GM15510 (cell line): ENCODE data around the gene CASP5.

ENCODE experiments used
- POLR2A ChIP-seq: IDR thresholded peaks from 3 replicates; pipeline ENCODE4 v1.6.1; 2011; ENCODE audit warnings: borderline replicate concordance; ENCODE audit not compliant: insufficient read length; ENCODE audit errors: extremely low read depth

CASP5 gene

DNA sequence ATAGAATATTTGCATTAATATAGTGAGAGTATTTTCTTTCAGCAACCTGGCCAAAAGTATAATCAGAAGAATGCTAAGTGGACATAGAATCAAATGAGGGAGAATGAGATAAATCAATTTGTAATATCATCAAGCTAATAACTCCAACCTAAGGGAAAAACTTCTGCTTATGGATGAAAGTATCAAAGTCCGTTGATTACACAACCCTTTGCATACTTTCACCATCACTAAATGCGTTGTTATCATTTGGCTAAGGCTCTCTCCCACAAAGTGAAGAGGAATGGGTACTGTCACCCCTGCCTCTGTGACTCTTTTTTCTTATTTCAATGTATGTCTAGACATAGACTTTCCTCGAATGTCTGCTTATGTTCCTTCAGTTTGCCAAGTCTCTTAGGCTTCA is 38.2 kb downstream of the CASP5 start:
- no peak for TF ChIP-seq POLR2A

DNA sequence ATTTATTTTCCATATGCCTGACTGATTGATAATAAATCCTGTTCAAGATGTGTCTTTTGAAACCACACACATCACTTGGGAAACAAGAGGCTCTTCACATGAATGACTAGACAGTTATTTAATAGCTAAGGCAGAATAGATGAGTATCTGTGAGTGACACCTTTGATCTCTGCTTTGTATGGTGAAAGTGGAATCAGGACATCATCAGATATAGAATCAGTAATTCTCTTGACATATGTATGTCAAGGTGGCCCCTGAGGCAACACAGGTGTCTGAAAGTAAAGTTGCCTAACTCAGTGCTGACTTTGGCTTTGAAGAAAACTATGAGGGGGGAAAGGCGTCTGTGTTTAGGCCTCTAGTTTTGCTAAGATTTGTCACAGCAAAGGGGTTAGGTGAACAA is 43.1 kb downstream of the CASP5 start:
- no peak for TF ChIP-seq POLR2A

DNA sequence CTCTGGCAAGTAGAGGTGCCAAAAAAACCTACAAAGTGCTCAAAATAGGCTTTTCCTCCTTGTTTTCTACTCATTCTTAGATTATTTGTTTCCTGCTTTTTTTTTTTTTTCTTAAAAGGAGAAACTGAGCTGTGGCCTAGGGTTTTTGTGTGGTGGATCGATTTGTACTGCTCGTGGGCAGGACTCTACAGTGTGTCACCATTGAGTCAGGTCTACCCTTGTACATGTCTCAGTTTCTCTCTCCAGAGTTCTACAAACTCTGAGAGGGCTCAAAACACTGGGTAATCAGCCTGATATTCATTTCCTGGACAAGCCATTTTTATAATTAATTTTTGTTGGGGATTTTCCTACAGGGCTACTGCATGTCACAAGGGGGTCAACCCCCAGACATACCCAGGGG is 49.4 kb downstream of the CASP5 start:
- TF ChIP-seq POLR2A: no peak

DNA sequence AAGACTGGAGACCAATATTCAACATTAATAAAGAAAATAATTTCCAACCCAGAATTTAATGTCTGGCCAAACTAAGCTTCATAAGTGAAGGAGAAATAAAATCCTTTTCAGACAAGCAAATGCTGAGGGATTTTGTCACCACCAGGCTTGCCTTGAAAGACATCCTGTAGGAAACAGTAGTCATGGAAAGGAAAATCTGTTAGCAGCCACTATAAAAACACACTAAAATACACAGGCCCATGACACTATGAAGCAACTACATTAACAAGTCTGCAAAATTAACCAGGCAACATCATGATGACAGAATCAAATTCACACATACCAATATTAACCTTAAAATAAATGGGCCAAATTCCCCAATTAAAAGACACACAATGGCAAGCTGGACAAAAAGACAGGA is 52.2 kb downstream of the CASP5 start:
- TF ChIP-seq POLR2A: no peak

DNA sequence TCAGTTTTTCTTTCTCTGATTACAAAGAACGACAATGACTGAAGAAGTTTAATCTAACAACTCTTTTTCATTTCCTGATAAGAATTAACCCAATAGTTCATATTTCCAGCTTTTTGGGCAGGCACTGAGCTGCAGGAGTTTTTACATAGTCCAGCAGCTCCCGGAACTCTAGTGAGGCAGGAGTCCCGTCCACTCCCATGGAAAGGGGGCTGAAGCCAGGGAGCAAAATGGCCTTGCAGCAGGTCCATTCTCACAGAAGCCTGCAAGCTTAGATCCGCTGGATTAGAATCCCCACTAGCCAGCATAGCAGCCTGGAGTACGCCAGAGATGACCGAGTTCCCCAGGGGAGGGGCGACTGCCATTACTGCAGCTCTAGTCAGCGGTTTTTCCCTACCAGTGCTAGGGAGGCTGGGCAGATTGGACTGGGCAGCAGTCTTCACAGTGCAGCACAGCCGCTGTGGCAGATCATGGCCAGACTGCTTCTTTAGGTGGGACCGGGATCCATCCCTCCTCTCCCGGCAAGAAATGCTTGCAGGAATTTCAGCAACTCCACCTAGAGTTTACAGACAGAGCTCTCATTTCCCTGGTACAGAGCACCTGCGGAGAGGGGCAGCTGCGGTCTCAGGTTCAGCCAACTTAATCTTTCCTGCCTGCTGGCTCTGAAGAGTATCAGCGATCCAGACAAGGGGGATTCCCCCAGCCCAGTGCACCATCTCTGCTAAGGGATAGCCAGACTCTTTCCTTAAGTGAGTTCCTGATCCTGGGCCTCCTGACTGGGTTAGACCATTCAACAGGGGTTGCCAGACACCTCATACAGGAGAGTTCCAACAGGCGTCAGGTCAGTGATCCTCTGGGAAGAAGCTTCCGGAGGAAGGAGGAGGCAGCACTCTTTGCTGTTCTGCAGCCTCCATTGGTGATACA is 53.9 kb downstream of the CASP5 start:
- no peak for TF ChIP-seq POLR2A

DNA sequence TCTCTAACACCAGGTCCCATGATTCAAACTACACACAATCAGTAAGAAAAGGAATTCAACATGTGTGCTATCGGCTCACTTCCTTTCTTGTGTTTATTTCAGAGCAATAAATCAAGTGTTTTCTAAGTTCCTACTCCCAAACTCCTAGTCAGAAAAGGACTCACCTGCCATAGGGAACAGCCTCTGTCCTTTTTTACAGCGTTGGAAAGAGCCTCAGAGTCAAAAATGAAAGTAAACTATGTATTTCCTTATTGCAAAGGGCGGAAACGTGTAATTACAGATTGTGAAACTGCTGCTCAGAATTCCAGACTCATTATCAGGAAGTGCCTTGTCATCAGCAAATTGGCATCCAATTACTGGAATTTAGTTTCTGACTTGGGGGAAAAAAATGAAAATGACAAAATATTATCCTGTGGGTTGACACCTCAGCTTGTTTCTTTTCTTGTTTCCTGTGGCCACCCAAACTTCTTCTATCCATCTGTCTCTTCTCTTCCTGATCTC is 54.6 kb downstream of the CASP5 start, which contains the start of gene CASP4:
TSS of gene CASP4 (minus strand) at position 220 of the 501 bp plus-strand sequence. CDS start at position 171, 49 bp downstream.
- no peak for TF ChIP-seq POLR2A

DNA sequence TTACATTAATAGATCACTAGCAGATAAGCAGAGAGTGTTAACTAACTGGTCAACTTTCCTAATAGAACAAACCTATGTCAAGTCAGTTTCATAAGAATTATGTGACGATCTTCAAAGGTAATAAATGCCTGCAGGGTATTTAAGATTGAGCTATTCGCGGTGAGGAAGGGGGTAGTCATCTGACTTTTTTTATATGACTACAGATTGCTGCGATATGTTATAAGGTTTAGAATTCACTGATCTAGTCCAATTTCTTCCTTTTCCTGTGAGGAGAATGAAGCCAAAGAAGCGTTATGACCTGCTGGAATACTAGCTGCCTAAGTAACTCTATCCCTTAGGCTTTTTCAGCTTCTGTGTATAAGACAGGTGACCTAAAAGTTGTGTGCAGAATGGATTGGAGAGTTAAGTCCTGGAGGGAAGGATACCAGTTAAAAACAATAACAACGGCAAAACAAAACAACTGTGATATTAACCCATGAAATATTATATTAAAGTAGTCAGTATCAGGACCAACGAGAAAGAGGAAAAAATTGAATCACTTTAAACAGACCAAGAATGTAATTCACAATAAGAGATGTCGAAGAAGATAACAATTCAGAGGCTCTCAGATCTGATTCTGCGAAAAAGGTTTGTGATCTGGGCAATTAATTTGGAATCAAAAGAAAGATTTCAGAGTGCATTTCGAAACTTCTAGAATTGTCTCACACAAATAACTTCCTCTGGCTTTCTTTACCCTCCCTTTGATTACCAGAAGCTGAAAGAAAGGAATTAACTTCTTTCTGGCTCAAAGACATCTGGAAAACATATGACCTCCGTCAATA is 55.2 kb downstream of the CASP5 start:
- no peak for TF ChIP-seq POLR2A

DNA sequence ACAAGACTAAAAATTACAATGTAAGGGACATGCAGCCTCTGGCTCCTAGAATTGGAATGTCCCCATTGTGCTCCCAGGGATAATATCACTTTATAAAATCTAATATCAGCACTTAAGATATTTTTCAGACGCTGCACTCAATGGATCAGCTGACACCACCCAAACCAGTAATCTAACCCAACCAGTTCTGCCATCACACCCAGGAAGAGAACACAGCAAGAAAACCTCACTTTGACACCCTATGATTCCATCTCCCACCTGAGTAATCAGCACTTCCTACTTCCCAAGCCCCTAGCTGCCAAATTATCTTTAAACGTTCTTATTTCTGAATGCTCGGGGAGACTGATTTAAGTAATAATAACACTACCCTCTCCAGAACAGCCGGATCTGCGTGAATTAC is 57.2 kb downstream of the CASP5 start:
- no peak for TF ChIP-seq POLR2A

DNA sequence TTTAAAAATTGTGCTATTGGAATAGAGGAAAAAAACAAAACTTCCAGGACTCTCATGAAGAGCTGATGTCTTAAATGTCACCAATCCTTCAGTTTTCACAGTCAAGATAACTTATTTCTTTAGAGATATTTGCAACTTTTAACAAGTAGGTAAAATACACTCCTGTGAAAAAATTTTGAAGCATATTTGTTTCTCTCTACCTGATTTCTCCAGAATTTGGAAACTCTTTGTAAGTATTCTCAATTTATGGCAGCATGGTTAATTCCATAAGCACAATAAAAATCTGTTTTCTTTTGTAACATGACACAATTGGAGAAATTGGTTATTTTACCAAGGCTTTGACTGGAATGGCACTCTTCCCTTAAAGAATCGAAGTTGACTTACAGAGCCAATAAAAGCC is 58.7 kb downstream of the CASP5 start:
- no peak for TF ChIP-seq POLR2A

DNA sequence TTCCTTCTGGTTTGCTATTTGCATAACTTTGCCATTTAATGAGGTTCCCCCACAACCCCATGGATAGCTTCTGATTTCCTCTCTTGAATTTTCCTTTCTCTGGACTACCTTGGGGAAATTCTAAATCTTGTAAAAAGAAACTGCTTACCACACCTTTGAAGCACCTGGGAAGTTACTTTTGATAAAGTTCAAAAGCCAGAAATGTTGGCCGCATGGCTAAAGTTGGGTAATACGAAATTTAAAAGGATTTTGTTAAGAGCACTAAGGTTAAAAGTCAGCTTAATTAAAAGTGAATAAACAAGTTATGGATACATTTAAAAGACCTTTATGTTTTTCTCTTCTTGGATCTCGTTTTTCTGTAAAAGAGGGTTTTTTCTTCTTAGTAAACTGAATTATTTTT is 60.1 kb downstream of the CASP5 start:
- TF ChIP-seq POLR2A: no peak

DNA sequence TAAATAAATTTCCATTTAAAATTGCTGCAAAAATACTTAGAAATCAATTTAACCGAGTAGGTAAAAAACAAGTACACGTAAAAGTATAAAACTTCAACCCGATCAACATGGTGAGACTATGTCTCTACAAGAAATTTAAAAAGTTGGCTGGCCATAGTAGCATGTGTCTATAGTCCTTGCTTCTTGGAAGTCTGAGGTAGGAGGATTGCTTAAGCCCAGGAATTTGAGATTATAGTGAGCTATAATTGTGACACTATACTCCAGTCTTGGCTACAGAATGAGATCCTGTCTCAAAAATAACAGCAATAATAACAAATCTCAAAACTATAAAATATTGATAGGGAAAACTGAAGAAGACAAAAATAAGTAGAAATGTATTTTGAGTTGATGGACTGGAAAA is 65.7 kb downstream of the CASP5 start:
- no peak for TF ChIP-seq POLR2A

DNA sequence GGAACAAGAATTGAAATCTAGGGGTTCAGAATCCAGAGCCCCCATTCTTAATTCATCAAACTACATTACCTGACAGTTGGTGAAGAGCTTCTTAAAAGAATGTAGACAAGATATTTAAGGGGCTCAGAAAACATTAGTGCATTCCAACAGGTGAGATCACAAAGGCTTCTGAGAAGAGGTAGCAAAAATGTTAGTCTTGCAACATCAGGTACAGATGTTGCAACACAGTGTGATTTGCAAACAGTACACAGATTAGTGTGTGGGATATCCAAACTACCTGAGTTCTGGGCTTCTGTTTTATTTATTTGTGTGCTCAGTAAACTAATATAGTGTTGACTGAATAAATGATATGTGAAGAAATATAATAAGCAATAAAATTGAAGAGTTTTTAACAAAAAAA is 66.4 kb downstream of the CASP5 start:
- TF ChIP-seq POLR2A: no peak

DNA sequence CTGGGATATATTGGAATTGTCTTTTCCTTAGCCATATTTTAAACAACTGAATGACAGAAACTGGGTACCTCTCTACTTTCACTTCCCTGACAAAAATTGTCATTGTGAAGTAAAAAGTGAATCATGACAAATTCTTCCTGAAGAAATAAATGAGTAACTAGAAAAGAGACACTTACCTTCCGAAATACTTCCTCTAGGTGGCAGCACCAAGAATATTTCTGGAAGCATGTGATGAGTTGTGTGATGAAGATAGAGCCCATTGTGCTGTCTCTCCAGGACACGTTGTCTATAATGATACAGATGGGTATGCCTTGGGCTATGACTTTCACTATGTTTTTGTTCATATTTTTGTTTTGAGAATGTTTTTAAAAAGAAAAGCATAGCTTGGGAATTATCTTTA is 76.1 kb downstream of the CASP5 start:
- no peak for TF ChIP-seq POLR2A
